Measurements from ENCODE around the gene SMOC2. TPM values are rescaled to one million over a fixed set of nuclear protein-coding genes. Genes with fewer than 3 reads are reported as not detected.

Gene SMOC2
- total RNA-seq, 1 experiment from 2014 or later, result 2.1 TPM

- Mint-ChIP-seq H3K9me3 (no peaks in the 10 kb centered on the region; a peak in 2 of 5 replicates), H3K4me1 (peaks cover 34 to 39% of the 10 kb centered on the region in 2 experiments), H3K27me3 (ENCODE audit: low read depth) (no peaks in the 10 kb centered on the region), H3K36me3 (ENCODE audit: insufficient read depth in 1 of 3, low read depth in 3 of 3) (no peaks in the 10 kb centered on the region), H3K27ac (no peak overlapping the region; a peak in 1 of 7 replicates), H3K4me3 (no peak overlapping the region; a peak in 1 of 5 replicates)
- DNase-seq, result no peak
- Histone ChIP-seq H4K8ac (replicated peaks; ENCODE audit: insufficient read length, low read depth, low read length) (no peak overlapping the region), H2BK20ac (ENCODE audit: low read depth, low read length, poor library complexity, severe bottlenecking) (no peak overlapping the region), H2AFZ (ENCODE audit: low read length) (no peak overlapping the region), H4K5ac (ENCODE audit: insufficient read length, low read depth, low read length) (no peak overlapping the region), H3K4me1 (ENCODE audit: insufficient read depth, low read length) (no peaks in the 10 kb centered on the region; the same call in 1 of the 2 replicates), H3K27ac (ENCODE audit: insufficient read length, low read depth, low read length) (no peak overlapping the region), H3K4ac (ENCODE audit: low read depth, low read length) (no peak overlapping the region), H3K9me3 (ENCODE audit: control insufficient read depth, low read depth, low read length) (no peaks in the 10 kb centered on the region), H2BK5ac (ENCODE audit: insufficient read length, low read length) (no peak overlapping the region), H3K56ac (ENCODE audit: insufficient read length, low read depth, low read length) (no peak overlapping the region), H2AK5ac (ENCODE audit: insufficient read length, low read length) (no peak overlapping the region), H4K91ac (ENCODE audit: insufficient read length, low read depth, low read length) (no peak overlapping the region), H3K23ac (ENCODE audit: insufficient read length, low read depth, low read length) (no peak overlapping the region), H3K79me2 (ENCODE audit: insufficient read depth, low read length) (no peaks in the 10 kb centered on the region), H3K18ac (ENCODE audit: insufficient read length, low read depth, low read length) (no peak overlapping the region), H3K23me2 (ENCODE audit: insufficient read length, low read depth, low read length, poor library complexity, severe bottlenecking) (no peaks in the 10 kb centered on the region), H3T11ph (ENCODE audit: low read length) (no peak overlapping the region), H2BK12ac (ENCODE audit: insufficient read length, low read depth, low read length) (no peak overlapping the region), H3K9ac (ENCODE audit: extremely low read depth, insufficient read length, low read length) (no peak overlapping the region), H4K20me1 (ENCODE audit: control insufficient read depth, insufficient read depth, insufficient read length) (no peaks in the 10 kb centered on the region), H2BK15ac (ENCODE audit: low read depth, low read length) (no peak overlapping the region), H3K79me1 (ENCODE audit: insufficient read depth, low read depth, low read length, poor library complexity, severe bottlenecking) (no peaks in the 10 kb centered on the region), H3K14ac (ENCODE audit: insufficient read depth, low read length) (no peak overlapping the region; the same call in 1 of the 2 replicates), H3K27me3 (ENCODE audit: insufficient read depth, low read length) (no peaks in the 10 kb centered on the region), H2BK120ac (ENCODE audit: low read depth, low read length, poor library complexity, severe bottlenecking) (no peak overlapping the region), H3K4me2 (ENCODE audit: insufficient read depth, insufficient read length, low read length) (no peak overlapping the region)
- WGBS (ENCODE audit: extremely low coverage, insufficient read length, low lambda C conversion rate), result no CpG with 5 or more reads among the region's 8 CpGs
- TF ChIP-seq CTCF (conservative IDR thresholded peaks at IDR 0.05), result no peak
Observed at GRCh38 chr6:168640181-168640580, 199.2 kb downstream of the SMOC2 start.
